Glutamatergic neuron (in vitro differentiated cells): ENCODE data around the gene BRCA2. TPM values are rescaled to one million over a fixed set of nuclear protein-coding genes. Genes with fewer than 3 reads are reported as not detected.

Experiments used
- DNase-seq: peaks from one replicate; pipeline ENCODE4 v3.0.0; 2022
- H3K27ac Mint-ChIP-seq: one replicate; pipeline ENCODE4 v1.8.0; 2020; ENCODE audit warnings: mild to moderate bottlenecking, mixed read lengths, inconsistent platforms; ENCODE audit not compliant: unreplicated experiment
- H3K27me3 Mint-ChIP-seq: one replicate; pipeline ENCODE4 v1.8.0; 2020; ENCODE audit warnings: mild to moderate bottlenecking, moderate library complexity, mixed read lengths, inconsistent platforms; ENCODE audit not compliant: unreplicated experiment
- H3K36me3 Mint-ChIP-seq: one replicate; pipeline ENCODE4 v1.8.0; 2020; ENCODE audit warnings: mild to moderate bottlenecking, mixed read lengths, inconsistent platforms; ENCODE audit not compliant: unreplicated experiment
- H3K4me1 Mint-ChIP-seq: one replicate; pipeline ENCODE4 v1.8.0; 2020; ENCODE audit warnings: mild to moderate bottlenecking, low read depth, mixed read lengths, inconsistent platforms; ENCODE audit not compliant: unreplicated experiment
- H3K4me3 Mint-ChIP-seq: one replicate; pipeline ENCODE4 v1.8.0; 2020; ENCODE audit warnings: mild to moderate bottlenecking, mixed read lengths, inconsistent platforms; ENCODE audit not compliant: unreplicated experiment
- H3K9me3 Mint-ChIP-seq: one replicate; pipeline ENCODE4 v1.8.0; 2020; ENCODE audit warnings: mild to moderate bottlenecking, moderate library complexity, mixed read lengths, inconsistent platforms; ENCODE audit not compliant: unreplicated experiment
- CTCF ChIP-seq: fragments of 200-600 bp; sonication (generic); IDR thresholded peaks from one replicate; pipeline ENCODE4 v1.5.0; 2021; ENCODE audit not compliant: partially characterized antibody, unreplicated experiment
- total RNA-seq: library from RNA; stranded (reverse); fragmentation: NEBNext Ultra II Directional; extraction: Animal tissue kit (Norgen Biotek cat#: 25700); gene quantifications from one replicate; pipeline ENCODE4 v1.2.1, GENCODE V29; 2021; ENCODE audit not compliant: unreplicated experiment

BRCA2 gene
- total RNA-seq, 1 donor from 2014 or later = 3.0 TPM

- H3K4me3 Mint-ChIP-seq = no peak overlapping the region
- H3K4me1 Mint-ChIP-seq = peaks cover 3% of the 10 kb centered on the region
- no peak for DNase-seq
- peaks cover 4% of the 10 kb centered on the region for H3K36me3 Mint-ChIP-seq
- no peak overlapping the region for H3K27ac Mint-ChIP-seq
- TF ChIP-seq CTCF = no peak
- no peaks in the 10 kb centered on the region for H3K27me3 Mint-ChIP-seq
- H3K9me3 Mint-ChIP-seq = peaks cover 3% of the 10 kb centered on the region
These were observed 43.2 kb upstream of the BRCA2 start for GRCh38 chr13:32272021-32272683.

GRCh38 chr13:32277839-32278238, 37.5 kb upstream of the BRCA2 start:
- Mint-ChIP-seq H3K4me3 (no peak overlapping the region), H3K9me3 (peaks cover 3% of the 10 kb centered on the region), H3K4me1 (peaks cover 3% of the 10 kb centered on the region), H3K36me3 (peaks cover 4% of the 10 kb centered on the region), H3K27ac (no peak overlapping the region), H3K27me3 (no peaks in the 10 kb centered on the region)
- DNase-seq = no peak
- TF ChIP-seq CTCF = no peak

- no peak for TF ChIP-seq CTCF
- DNase-seq = no peak
- Mint-ChIP-seq H3K4me1 (peaks cover 3% of the 10 kb centered on the region), H3K36me3 (peaks cover 4% of the 10 kb centered on the region), H3K9me3 (peaks cover 3% of the 10 kb centered on the region), H3K27me3 (no peaks in the 10 kb centered on the region), H3K27ac (no peak overlapping the region), H3K4me3 (no peak overlapping the region)
These were observed 36.9 kb upstream of the BRCA2 start for GRCh38 chr13:32278426-32278825.

- Mint-ChIP-seq H3K27ac (no peak overlapping the region), H3K27me3 (no peaks in the 10 kb centered on the region), H3K36me3 (peaks cover 4% of the 10 kb centered on the region), H3K4me1 (no peaks in the 10 kb centered on the region), H3K4me3 (no peak overlapping the region), H3K9me3 (no peaks in the 10 kb centered on the region)
- DNase-seq = no peak
- TF ChIP-seq CTCF = no peak
These were observed 34.2 kb upstream of the BRCA2 start for GRCh38 chr13:32281096-32281495.

GRCh38 chr13:32282096-32282711, 33.1 kb upstream of the BRCA2 start:
- no peak for TF ChIP-seq CTCF
- no peak for DNase-seq
- H3K27ac Mint-ChIP-seq = no peak overlapping the region
- no peaks in the 10 kb centered on the region for H3K9me3 Mint-ChIP-seq
- no peaks in the 10 kb centered on the region for H3K27me3 Mint-ChIP-seq
- no peaks in the 10 kb centered on the region for H3K4me1 Mint-ChIP-seq
- H3K36me3 Mint-ChIP-seq = peaks cover 4% of the 10 kb centered on the region
- H3K4me3 Mint-ChIP-seq = no peak overlapping the region
